GM23338 (cell line): ENCODE measurements around the gene BAMBI. TPM values are rescaled to one million over a fixed set of nuclear protein-coding genes. Genes with fewer than 3 reads are reported as not detected.

ENCODE experiments used
- ATAC-seq: fragments of 200-7000 bp; cut with Tn5 transposase; 3 replicates; pipeline ENCODE4 v1.9.1; 2020
- DNase-seq: peaks from one replicate; pipeline ENCODE4 v3.0.0-alpha.2; 2015; ENCODE audit warnings: low spot score
- H2AFZ ChIP-seq: fragments of 200-600 bp; sonication (generic); 2 replicates; pipeline ENCODE4 v1.8.0; 2016; ENCODE audit warnings: antibody characterized with exemption, mild to moderate bottlenecking, moderate library complexity
- H3F3A ChIP-seq: fragments of 200-600 bp; sonication (generic); replicated peaks from 2 replicates; pipeline ENCODE4 v1.8.0; 2017; ENCODE audit warnings: antibody characterized with exemption, mixed run types, low read depth
- H3K27ac ChIP-seq: fragments of 200-600 bp; sonication (generic); 2 replicates; pipeline ENCODE4 v1.6.1; 2016; ENCODE audit warnings: low read depth
- H3K27me3 ChIP-seq: fragments of 200-600 bp; sonication (generic); 2 replicates; pipeline ENCODE4 v1.8.0; 2016; ENCODE audit warnings: mild to moderate bottlenecking, mixed run types, moderate library complexity; ENCODE audit not compliant: insufficient read depth
- H3K36me3 ChIP-seq: fragments of 200-600 bp; sonication (generic); 2 replicates; pipeline ENCODE4 v1.8.0; 2016; ENCODE audit warnings: mild to moderate bottlenecking; ENCODE audit not compliant: insufficient read depth
- H3K4me1 ChIP-seq: fragments of 200-600 bp; sonication (generic); 2 replicates; pipeline ENCODE4 v1.8.0; 2016; ENCODE audit warnings: mild to moderate bottlenecking, moderate library complexity; ENCODE audit not compliant: insufficient read depth
- H3K4me2 ChIP-seq: fragments of 200-600 bp; sonication (generic); 2 replicates; pipeline ENCODE4 v1.7.1; 2017; ENCODE audit warnings: mixed run types
- H3K4me3 ChIP-seq: fragments of 200-600 bp; sonication (generic); 2 replicates; pipeline ENCODE4 v1.6.1; 2016; ENCODE audit warnings: mixed run types
- H3K79me2 ChIP-seq: fragments of 200-600 bp; sonication (generic); replicated peaks from 2 replicates; pipeline ENCODE4 v1.8.0; 2017; ENCODE audit warnings: mild to moderate bottlenecking; ENCODE audit not compliant: insufficient read depth
- H3K9me2 ChIP-seq: fragments of 200-600 bp; sonication (generic); 2 replicates; pipeline ENCODE4 v1.8.0; 2017; ENCODE audit not compliant: insufficient read depth
- H4K20me1 ChIP-seq: fragments of 200-600 bp; sonication (generic); replicated peaks from 2 replicates; pipeline ENCODE4 v1.8.0; 2017; ENCODE audit warnings: mild to moderate bottlenecking; ENCODE audit not compliant: insufficient read depth
- H3K27ac Mint-ChIP-seq: 2 replicates; pipeline ENCODE4 v1.8.0; 2020; ENCODE audit warnings: inconsistent platforms, mild to moderate bottlenecking, moderate library complexity, mixed read lengths
- H3K27me3 Mint-ChIP-seq: 3 replicates; pipeline ENCODE4 v1.8.0; 2022; ENCODE audit warnings: low read depth, mild to moderate bottlenecking, moderate library complexity, mixed read lengths, inconsistent platforms; ENCODE audit not compliant: insufficient read depth, poor library complexity
- H3K36me3 Mint-ChIP-seq: 3 replicates; pipeline ENCODE4 v1.8.0; 2021; ENCODE audit warnings: low read depth, mild to moderate bottlenecking, inconsistent platforms, moderate library complexity, mixed read lengths
- H3K4me1 Mint-ChIP-seq: 3 replicates; pipeline ENCODE4 v1.8.0; 2020; ENCODE audit warnings: mild to moderate bottlenecking, inconsistent platforms, mixed read lengths
- H3K4me3 Mint-ChIP-seq: 3 replicates; pipeline ENCODE4 v1.8.0; 2021; ENCODE audit warnings: moderate library complexity, mild to moderate bottlenecking, inconsistent platforms, mixed read lengths
- H3K9me3 Mint-ChIP-seq: 3 replicates; pipeline ENCODE4 v1.8.0; 2020; ENCODE audit warnings: moderate library complexity, mild to moderate bottlenecking, inconsistent platforms, mixed read lengths
- EZH2 ChIP-seq: fragments of 200-600 bp; sonication (generic); IDR thresholded peaks from one replicate; pipeline ENCODE4 v1.8.0; 2017; ENCODE audit warnings: antibody characterized with exemption, mild to moderate bottlenecking, low read depth; ENCODE audit not compliant: unreplicated experiment
- EZH2phosphoT487 ChIP-seq: fragments of 200-600 bp; sonication (generic); IDR thresholded peaks from one replicate; pipeline ENCODE4 v1.8.1; 2018; ENCODE audit warnings: antibody characterized with exemption; ENCODE audit not compliant: unreplicated experiment
- NANOG ChIP-seq: IDR thresholded peaks from 2 replicates; pipeline ENCODE4 v1.6.1; 2016; ENCODE audit warnings: antibody characterized with exemption, borderline replicate concordance
- ZNF114 ChIP-seq: fragments of 250-450 bp; sonication (Bioruptor Pico); IDR thresholded peaks from 2 replicates; pipeline ENCODE4 v1.5.0; 2020; ENCODE audit warnings: mild to moderate bottlenecking, moderate library complexity
- ZNF331 ChIP-seq: fragments of 250-450 bp; sonication (Bioruptor Pico); IDR thresholded peaks from 2 replicates; pipeline ENCODE4 v1.5.0; 2020; ENCODE audit warnings: low read depth, mild to moderate bottlenecking, moderate library complexity
- polyA plus RNA-seq: library from polyadenylated mRNA; unstranded; fragments of >200 nt; fragmentation: Nextera tagmentation; extraction: Ambion mirVana; gene quantifications from 2 replicates; pipeline ENCODE4 v1.2.1, GENCODE V29; 2016
- total RNA-seq: library from RNA; depleted of rRNA; stranded (reverse); fragments of >200 nt; shearing (Covaris generic); gene quantifications from 2 replicates; pipeline ENCODE4 v1.2.3, GENCODE V29; 2014
- TF ChIP-seq, protein P1 (sequence below): fragments of 250-450 bp; sonication (Bioruptor Pico); IDR thresholded peaks from 2 replicates; pipeline ENCODE4 v1.5.0; 2020; ENCODE audit warnings: mild to moderate bottlenecking, moderate library complexity
- TF ChIP-seq, protein P2 (sequence below), 2 experiments: fragments of 200-600 bp in 1 of 2; sonication (generic) in 1 of 2; conservative IDR thresholded peaks; 2 replicates each; pipeline versions ENCODE4 v1.5.1 to v1.6.1; 2016 to 2017; ENCODE audit warnings: antibody characterized with exemption in 2 of 2, low read depth in 2 of 2, mild to moderate bottlenecking in 2 of 2, moderate library complexity in 1 of 2

Gene BAMBI
- total and polyA plus RNA-seq, 2 experiments from 2014 or later, result 20.1 to 37.5 TPM

DNA sequence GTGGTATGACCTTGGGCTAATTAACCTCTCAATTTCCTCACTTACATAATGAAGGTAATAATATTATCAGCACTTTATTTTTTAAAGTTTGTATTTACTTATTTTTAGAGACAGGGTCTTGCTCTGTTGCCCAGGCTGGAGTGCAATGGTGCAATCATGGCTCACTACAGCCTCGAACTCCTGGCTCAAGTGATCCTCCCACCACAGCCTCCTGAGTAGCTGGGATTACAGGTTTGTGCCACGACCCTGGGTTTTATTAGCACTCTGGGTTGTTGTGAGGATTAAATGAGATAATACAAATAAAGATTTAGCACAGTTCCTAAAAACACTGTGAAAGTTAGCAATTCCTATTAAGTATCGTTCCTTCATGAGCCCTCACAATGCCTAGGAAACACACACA lies 14.7 kb downstream of the BAMBI start (continued):
- TF ChIP-seq, protein P1, sequence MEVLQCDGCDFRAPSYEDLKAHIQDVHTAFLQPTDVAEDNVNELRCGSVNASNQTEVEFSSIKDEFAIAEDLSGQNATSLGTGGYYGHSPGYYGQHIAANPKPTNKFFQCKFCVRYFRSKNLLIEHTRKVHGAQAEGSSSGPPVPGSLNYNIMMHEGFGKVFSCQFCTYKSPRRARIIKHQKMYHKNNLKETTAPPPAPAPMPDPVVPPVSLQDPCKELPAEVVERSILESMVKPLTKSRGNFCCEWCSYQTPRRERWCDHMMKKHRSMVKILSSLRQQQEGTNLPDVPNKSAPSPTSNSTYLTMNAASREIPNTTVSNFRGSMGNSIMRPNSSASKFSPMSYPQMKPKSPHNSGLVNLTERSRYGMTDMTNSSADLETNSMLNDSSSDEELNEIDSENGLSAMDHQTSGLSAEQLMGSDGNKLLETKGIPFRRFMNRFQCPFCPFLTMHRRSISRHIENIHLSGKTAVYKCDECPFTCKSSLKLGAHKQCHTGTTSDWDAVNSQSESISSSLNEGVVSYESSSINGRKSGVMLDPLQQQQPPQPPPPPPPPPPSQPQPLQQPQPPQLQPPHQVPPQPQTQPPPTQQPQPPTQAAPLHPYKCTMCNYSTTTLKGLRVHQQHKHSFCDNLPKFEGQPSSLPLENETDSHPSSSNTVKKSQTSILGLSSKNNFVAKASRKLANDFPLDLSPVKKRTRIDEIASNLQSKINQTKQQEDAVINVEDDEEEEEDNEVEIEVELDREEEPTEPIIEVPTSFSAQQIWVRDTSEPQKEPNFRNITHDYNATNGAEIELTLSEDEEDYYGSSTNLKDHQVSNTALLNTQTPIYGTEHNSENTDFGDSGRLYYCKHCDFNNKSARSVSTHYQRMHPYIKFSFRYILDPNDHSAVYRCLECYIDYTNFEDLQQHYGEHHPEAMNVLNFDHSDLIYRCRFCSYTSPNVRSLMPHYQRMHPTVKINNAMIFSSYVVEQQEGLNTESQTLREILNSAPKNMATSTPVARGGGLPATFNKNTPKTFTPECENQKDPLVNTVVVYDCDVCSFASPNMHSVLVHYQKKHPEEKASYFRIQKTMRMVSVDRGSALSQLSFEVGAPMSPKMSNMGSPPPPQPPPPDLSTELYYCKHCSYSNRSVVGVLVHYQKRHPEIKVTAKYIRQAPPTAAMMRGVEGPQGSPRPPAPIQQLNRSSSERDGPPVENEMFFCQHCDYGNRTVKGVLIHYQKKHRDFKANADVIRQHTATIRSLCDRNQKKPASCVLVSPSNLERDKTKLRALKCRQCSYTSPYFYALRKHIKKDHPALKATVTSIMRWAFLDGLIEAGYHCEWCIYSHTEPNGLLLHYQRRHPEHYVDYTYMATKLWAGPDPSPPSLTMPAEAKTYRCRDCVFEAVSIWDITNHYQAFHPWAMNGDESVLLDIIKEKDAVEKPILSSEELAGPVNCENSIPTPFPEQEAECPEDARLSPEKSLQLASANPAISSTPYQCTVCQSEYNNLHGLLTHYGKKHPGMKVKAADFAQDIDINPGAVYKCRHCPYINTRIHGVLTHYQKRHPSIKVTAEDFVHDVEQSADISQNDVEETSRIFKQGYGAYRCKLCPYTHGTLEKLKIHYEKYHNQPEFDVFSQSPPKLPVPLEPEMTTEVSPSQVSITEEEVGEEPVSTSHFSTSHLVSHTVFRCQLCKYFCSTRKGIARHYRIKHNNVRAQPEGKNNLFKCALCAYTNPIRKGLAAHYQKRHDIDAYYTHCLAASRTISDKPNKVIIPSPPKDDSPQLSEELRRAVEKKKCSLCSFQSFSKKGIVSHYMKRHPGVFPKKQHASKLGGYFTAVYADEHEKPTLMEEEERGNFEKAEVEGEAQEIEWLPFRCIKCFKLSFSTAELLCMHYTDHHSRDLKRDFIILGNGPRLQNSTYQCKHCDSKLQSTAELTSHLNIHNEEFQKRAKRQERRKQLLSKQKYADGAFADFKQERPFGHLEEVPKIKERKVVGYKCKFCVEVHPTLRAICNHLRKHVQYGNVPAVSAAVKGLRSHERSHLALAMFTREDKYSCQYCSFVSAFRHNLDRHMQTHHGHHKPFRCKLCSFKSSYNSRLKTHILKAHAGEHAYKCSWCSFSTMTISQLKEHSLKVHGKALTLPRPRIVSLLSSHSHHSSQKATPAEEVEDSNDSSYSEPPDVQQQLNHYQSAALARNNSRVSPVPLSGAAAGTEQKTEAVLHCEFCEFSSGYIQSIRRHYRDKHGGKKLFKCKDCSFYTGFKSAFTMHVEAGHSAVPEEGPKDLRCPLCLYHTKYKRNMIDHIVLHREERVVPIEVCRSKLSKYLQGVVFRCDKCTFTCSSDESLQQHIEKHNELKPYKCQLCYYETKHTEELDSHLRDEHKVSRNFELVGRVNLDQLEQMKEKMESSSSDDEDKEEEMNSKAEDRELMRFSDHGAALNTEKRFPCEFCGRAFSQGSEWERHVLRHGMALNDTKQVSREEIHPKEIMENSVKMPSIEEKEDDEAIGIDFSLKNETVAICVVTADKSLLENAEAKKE (CRISPR knock-in tag), result no peak
- no peak for TF ChIP-seq ZNF114
- no peak for TF ChIP-seq EZH2phosphoT487
- TF ChIP-seq EZH2, result no peak
- TF ChIP-seq, protein P2, sequence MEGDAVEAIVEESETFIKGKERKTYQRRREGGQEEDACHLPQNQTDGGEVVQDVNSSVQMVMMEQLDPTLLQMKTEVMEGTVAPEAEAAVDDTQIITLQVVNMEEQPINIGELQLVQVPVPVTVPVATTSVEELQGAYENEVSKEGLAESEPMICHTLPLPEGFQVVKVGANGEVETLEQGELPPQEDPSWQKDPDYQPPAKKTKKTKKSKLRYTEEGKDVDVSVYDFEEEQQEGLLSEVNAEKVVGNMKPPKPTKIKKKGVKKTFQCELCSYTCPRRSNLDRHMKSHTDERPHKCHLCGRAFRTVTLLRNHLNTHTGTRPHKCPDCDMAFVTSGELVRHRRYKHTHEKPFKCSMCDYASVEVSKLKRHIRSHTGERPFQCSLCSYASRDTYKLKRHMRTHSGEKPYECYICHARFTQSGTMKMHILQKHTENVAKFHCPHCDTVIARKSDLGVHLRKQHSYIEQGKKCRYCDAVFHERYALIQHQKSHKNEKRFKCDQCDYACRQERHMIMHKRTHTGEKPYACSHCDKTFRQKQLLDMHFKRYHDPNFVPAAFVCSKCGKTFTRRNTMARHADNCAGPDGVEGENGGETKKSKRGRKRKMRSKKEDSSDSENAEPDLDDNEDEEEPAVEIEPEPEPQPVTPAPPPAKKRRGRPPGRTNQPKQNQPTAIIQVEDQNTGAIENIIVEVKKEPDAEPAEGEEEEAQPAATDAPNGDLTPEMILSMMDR (conservative IDR thresholded peaks at IDR 0.05; ENCODE audit: low read depth in 2 of 2), result no peak

DNA sequence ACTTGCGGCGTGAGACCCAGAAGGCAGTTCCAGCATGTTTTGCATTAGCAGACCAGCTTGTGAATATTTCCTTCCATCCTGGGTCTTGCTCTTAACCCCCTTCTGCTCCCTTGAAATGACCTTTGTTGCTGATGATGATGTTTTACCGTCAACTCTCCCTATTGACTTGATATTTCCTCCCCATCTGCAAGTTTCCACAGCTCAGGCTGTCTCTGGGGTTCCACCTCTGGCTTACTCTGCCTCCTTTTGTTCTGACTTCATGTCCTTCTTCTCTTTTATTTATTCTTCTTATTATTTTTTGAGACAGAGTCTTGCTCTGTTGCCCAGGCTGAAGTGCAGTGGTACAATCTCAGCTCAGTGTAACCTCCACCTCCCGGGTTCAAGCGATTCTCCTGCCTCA lies 17.2 kb downstream of the BAMBI start:
- no peak for ATAC-seq
- H3K9me2 ChIP-seq, result no peaks in the 10 kb centered on the region; the same call in 1 of the 2 replicates
- TF ChIP-seq ZNF331 (CRISPR knock-in tag) (no peak), NANOG (no peak), EZH2 (no peak), ZNF114 (no peak)
- TF ChIP-seq, protein P1 (CRISPR knock-in tag), result no peak

More for the DNA sequence above, 17.2 kb downstream of the BAMBI start:
- no peaks in the 10 kb centered on the region for H3K9me3 Mint-ChIP-seq
- Histone ChIP-seq H3K27ac (no peak overlapping the region), H2AFZ (no peak overlapping the region), H3K36me3 (no peaks in the 10 kb centered on the region), H3K4me3 (no peak overlapping the region), H4K20me1 (no peaks in the 10 kb centered on the region), H3F3A (no peaks in the 10 kb centered on the region), H3K4me1 (peaks cover 7% of the 10 kb centered on the region; the same call in 1 of the 2 replicates), H3K4me2 (no peak overlapping the region), H3K27me3 (no peaks in the 10 kb centered on the region), H3K79me2 (no peaks in the 10 kb centered on the region)
- no peak for DNase-seq
- H3K4me3 Mint-ChIP-seq, result no peak overlapping the region
- peaks cover 7% of the 10 kb centered on the region for H3K4me1 Mint-ChIP-seq
- H3K36me3 Mint-ChIP-seq, result no peaks in the 10 kb centered on the region
- no peak overlapping the region for H3K27ac Mint-ChIP-seq
- H3K27me3 Mint-ChIP-seq, result peaks cover 2% of the 10 kb centered on the region
